Sigmoid colon (tissue), 7 donors: ENCODE data around the gene LATS1. TPM values are rescaled to one million over a fixed set of nuclear protein-coding genes. Genes with fewer than 3 reads are reported as not detected.
"Not testable (repeated sequence)": the region's sequence is repeated elsewhere in the genome, so short reads cannot be mapped to it uniquely, and the experiment has no call there.

Experiments used
- DNase-seq: peaks from one replicate; pipeline ENCODE4 v3.0.0-alpha.2; 2019
- H3K27ac ChIP-seq, 4 donors: fragments of 200-600 bp; sonication (generic); one replicate each; pipeline ENCODE4 v1.5.1; 2016 to 2019; ENCODE audit warnings: mild to moderate bottlenecking in 1 of 4
- H3K27me3 ChIP-seq, 3 donors: fragments of 200-600 bp; sonication (generic); one replicate each; pipeline ENCODE4 v1.5.1; 2019; ENCODE audit warnings: mild to moderate bottlenecking in 1 of 3
- H3K36me3 ChIP-seq, 4 donors: fragments of 200-600 bp; sonication (generic); one replicate each; pipeline ENCODE4 v1.5.1; 2016 to 2019
- H3K4me1 ChIP-seq, 4 donors: fragments of 200-600 bp; sonication (generic); one replicate each; pipeline ENCODE4 v1.5.1; 2017 to 2019
- H3K4me3 ChIP-seq, 4 donors: fragments of 200-600 bp; sonication (generic); one replicate each; pipeline ENCODE4 v1.5.1; 2017 to 2019; ENCODE audit warnings: mild to moderate bottlenecking in 2 of 4, moderate library complexity in 1 of 4
- H3K9me3 ChIP-seq, 4 donors: fragments of 200-600 bp in 3 of 4; sonication (generic) in 3 of 4; one replicate each; pipeline versions ENCODE4 v1.5.1 to v1.6.1; 2013 to 2019
- EP300 ChIP-seq, 4 donors: sonication (generic); formaldehyde crosslinking; IDR thresholded peaks; one replicate each; pipeline ENCODE4 v1.6.1; 2017; ENCODE audit warnings: antibody characterized with exemption in 4 of 4
- POLR2A ChIP-seq, 2 donors: fragments of 450-650 bp; IDR thresholded peaks; one replicate each; pipeline ENCODE4 v1.6.1; 2016; ENCODE audit warnings: antibody characterized with exemption in 2 of 2, mild to moderate bottlenecking in 2 of 2, moderate library complexity in 2 of 2
- POLR2AphosphoS5 ChIP-seq, 4 donors: sonication (generic); formaldehyde crosslinking; IDR thresholded peaks; one replicate each; pipeline ENCODE4 v1.6.1; 2017; ENCODE audit warnings: antibody characterized with exemption in 4 of 4
- WGBS, 2 donors: extraction: QIAGEN DNeasy Blood & Tissue Kit; methylation state at CpG; one replicate each; pipeline ENCODE4 v1.1.7; 2013; 5-methylcytosine and 5-hydroxymethylcytosine counted together
- intact Hi-C: fragments of 100-400 bp; cut with DNase I; formaldehyde crosslinking; loops from one replicate; pipeline ENCODE4 v1.15.1; 2023
- polyA plus RNA-seq, 3 donors: library from polyadenylated mRNA; stranded (reverse); fragments of 200-250 nt; gene quantifications; one replicate each; pipeline ENCODE4 v1.2.3, GENCODE V29; 2013
- total RNA-seq, 4 donors: library from RNA; depleted of rRNA; stranded (reverse); fragments of >200 nt; gene quantifications; one replicate each; pipeline ENCODE4 v1.1.0, GENCODE V29; 2016
- TF ChIP-seq, protein P1 (sequence below), 4 experiments: fragments of 450-650 bp in 3 of 4; fragments of 200-600 bp in 1 of 4; IDR thresholded peaks; one replicate each; pipeline ENCODE4 v1.5.1; 2016 to 2019; ENCODE audit warnings: antibody characterized with exemption in 4 of 4, mild to moderate bottlenecking in 3 of 4, moderate library complexity in 2 of 4
- donor health status: healthy with polysubstance abuse.
- donor health status: Bipolar disorder and iron deficiency.
- donor health status: healthy.

Gene LATS1
- total and polyA plus RNA-seq, 7 donors, result 3.6 to 31.6 (median 23.8) TPM

DNA sequence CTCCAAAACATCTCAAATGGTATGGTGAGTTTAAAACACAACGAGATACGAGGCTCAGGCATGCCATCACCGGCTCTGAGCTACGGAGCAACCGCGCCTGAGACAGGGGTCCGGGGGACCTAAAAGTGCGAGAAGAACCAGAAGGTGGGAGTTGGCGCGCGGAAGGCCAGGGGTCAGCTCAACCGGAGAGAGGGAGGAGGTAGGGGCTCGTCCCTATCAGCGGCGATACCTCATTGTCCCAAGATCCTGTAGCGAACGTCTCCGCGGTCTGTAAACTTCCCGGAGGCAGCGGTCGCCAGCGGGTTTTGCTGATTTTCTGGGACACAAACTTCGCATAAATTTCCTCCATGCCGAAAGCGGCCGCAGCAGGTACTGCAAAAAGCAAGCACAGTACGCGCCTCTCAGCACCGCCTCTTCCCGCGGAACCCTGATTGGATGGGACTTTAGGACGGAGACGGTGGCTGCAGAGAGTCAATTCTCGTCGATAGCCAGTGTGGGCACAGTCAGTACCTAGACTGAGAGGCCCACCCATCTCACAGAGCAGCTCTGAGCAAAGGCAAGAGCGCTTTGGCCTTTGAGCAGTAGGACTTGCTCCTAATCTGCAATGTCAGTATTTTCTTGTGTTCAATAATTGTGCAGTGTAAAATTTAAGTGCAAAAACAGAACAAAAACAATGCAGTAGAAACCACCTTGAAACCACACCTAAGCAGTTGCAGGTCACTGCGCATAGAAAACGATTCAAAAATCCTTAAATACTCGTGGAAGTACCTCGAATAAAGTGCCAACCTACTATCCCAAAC is 28.4 kb upstream of the LATS1 start, which contains the start of gene NUP43:
TSS of gene NUP43 (minus strand) at position 383 of the 800 bp plus-strand sequence. CDS start at position 349, 34 bp downstream.
- Histone ChIP-seq H3K4me3 (peak within 1 kb of the TSS; percentile 64 to 83 (median 72)), H3K27me3 (no peaks in the 10 kb centered on the region), H3K9me3 (no peaks in the 10 kb centered on the region), H3K4me1 (peaks cover 0 to 36% (median 27%) of the 10 kb centered on the region in 4 donors), H3K36me3 (peaks cover 9 to 26% (median 10%) of the 10 kb centered on the region in 4 donors), H3K27ac (peak within 1 kb of the TSS; percentile 76 to 86 (median 78))
- intact Hi-C loops, result loop anchor here (2.0 to 10.0 kb wide), 2 partner anchors 28 to 182 kb away; partner anchors contain the start of genes GINM1 and LATS1
- TF ChIP-seq EP300 (IDR thresholded peaks at IDR 0.05), result no peak
- TF ChIP-seq POLR2AphosphoS5 (IDR thresholded peaks at IDR 0.05), result peak; percentile 41 to 82 (median 72)
- TF ChIP-seq POLR2A (IDR thresholded peaks at IDR 0.05), result peak in 1 of 2 donors; percentile 9
- TF ChIP-seq, protein P1, sequence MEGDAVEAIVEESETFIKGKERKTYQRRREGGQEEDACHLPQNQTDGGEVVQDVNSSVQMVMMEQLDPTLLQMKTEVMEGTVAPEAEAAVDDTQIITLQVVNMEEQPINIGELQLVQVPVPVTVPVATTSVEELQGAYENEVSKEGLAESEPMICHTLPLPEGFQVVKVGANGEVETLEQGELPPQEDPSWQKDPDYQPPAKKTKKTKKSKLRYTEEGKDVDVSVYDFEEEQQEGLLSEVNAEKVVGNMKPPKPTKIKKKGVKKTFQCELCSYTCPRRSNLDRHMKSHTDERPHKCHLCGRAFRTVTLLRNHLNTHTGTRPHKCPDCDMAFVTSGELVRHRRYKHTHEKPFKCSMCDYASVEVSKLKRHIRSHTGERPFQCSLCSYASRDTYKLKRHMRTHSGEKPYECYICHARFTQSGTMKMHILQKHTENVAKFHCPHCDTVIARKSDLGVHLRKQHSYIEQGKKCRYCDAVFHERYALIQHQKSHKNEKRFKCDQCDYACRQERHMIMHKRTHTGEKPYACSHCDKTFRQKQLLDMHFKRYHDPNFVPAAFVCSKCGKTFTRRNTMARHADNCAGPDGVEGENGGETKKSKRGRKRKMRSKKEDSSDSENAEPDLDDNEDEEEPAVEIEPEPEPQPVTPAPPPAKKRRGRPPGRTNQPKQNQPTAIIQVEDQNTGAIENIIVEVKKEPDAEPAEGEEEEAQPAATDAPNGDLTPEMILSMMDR (IDR thresholded peaks at IDR 0.05), result peak; percentile 46 to 85 (median 68)
- peak; percentile 96 for DNase-seq
- WGBS, 2 donors, result 2 to 5% methylated on average over 41 of the region's 41 CpGs

DNA sequence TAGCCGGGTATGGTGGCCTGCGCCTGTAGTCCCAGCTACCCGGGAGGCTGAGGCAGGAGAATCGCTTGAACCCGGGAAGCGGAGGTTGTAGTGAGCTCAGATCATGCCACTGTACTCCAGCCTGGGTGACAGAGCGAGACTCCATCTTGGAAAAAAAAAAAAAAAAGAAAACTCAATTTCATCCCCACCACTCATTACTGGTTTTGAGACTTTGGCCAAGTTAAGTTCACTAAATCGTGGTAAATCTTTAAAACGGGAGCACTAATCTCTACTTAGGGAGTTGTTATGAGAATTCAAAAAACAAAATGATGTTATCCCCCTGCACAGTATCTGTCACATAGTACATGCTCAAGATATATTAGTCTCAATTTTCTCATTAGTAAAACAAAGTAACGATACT is 27.4 kb upstream of the LATS1 start:
- not testable (repeated sequence) for DNase-seq, H3K9me3 ChIP-seq, H3K27me3 ChIP-seq, H3K27ac ChIP-seq
- H3K4me3 ChIP-seq, result peak overlapping the region in 3 of 4 donors; percentile 66 to 83 (median 77)
- intact Hi-C loops, result loop anchor here (10.0 kb wide), 1 partner anchor 180 kb away; the partner anchor contains the start of gene GINM1
- H3K36me3 ChIP-seq, result peaks cover 9 to 37% (median 13%) of the 10 kb centered on the region in 4 donors
- peaks cover 0 to 26% (median 16%) of the 10 kb centered on the region in 4 donors for H3K4me1 ChIP-seq
- 62 to 88% methylated on average over 10 of the region's 10 CpGs for WGBS, 2 donors

DNA sequence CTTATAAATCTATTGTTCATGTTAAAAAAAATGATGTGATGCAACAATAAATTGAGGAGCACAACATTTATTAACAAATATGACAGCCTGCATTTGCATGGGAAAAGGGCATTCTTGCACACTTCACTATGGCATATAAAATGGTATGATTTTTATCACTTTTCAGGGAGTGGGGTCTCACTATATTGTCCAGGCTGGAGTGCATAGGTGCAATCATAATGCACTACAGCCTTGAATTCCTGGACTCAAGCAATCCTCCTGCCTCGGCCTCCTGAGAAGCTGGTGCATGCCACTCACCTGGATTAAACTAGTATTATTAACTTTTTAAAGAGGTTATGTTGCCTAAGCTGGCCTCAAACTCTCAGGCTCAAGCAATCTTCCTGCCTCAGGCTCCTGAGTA is 17.0 kb upstream of the LATS1 start:
- DNase-seq, result no peak
- TF ChIP-seq, protein P1 (IDR thresholded peaks at IDR 0.05), result no peak
- Histone ChIP-seq H3K4me3 (no peak overlapping the region), H3K27me3 (no peaks in the 10 kb centered on the region), H3K27ac (no peak overlapping the region), H3K36me3 (peaks cover 10 to 98% (median 28%) of the 10 kb centered on the region in 4 donors), H3K4me1 (no peaks in the 10 kb centered on the region), H3K9me3 (no peaks in the 10 kb centered on the region)
- 98% methylated on average over 1 of the region's 1 CpG for WGBS, 2 donors
- intact Hi-C loops, result no loop called here

DNA sequence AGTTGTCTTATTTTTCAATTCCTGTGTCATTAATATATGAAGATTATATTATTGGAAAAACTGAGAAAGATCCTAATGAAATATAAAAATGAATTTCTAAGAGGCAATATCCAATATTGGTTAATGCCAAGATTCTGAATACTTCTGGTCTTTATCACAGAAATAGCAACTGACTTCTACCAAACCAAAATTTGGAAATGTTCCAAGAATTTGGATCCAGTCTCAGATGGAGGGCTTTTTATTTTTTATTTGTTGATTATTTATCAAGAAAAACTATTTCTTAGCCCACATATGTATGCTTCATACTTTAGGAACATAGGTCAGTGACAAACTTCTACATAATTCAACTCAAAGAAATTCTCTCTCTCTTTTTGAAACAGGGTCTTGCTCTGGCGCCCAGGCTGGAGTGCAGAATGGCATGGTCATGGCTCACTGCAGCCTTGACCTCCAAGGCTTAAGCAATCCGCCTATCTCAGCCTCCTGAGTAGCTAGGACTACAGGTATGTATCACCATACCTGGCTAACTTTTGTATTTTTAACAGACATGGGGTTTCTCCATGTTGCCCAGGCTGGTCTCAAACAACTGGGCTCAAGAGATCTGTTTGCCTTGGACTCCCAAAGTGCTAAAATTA is 15.3 kb upstream of the LATS1 start:
- no peak overlapping the region for H3K4me3 ChIP-seq
- DNase-seq, result no peak
- WGBS, 2 donors, result 97% methylated on average over 2 of the region's 2 CpGs
- intact Hi-C loops, result no loop called here
- peaks cover 19 to 98% (median 27%) of the 10 kb centered on the region in 4 donors for H3K36me3 ChIP-seq
- H3K27me3 ChIP-seq, result no peaks in the 10 kb centered on the region
- no peaks in the 10 kb centered on the region for H3K9me3 ChIP-seq
- H3K4me1 ChIP-seq, result no peaks in the 10 kb centered on the region
- no peak overlapping the region for H3K27ac ChIP-seq
- TF ChIP-seq, protein P1 (IDR thresholded peaks at IDR 0.05), result no peak
- TF ChIP-seq EP300 (IDR thresholded peaks at IDR 0.05) (no peak), POLR2AphosphoS5 (IDR thresholded peaks at IDR 0.05) (no peak)

DNA sequence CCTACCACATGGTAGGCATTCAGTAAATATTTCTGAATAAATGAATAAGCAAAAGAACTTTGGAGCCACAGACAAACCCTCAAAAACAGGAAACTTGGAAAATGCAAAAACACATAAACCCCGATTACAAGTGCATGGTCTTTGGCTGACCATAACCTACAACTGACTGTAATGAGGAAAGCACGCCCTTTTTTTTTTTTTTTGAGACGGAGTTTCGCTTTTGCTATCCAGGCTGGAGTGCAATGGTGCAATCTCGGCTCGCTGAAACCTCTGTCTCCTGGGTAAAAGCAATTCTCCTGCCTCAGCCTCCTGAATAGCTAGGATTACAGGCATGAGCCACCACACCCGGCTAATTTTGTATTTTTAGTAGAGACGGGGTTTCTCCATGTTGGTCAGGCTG is 11.9 kb upstream of the LATS1 start:
- Histone ChIP-seq H3K27ac (no peak overlapping the region), H3K4me3 (no peak overlapping the region), H3K4me1 (no peaks in the 10 kb centered on the region), H3K27me3 (no peaks in the 10 kb centered on the region), H3K36me3 (peaks cover 14 to 98% (median 31%) of the 10 kb centered on the region in 4 donors), H3K9me3 (no peaks in the 10 kb centered on the region)
- intact Hi-C loops, result no loop called here
- no peak for DNase-seq
- TF ChIP-seq POLR2AphosphoS5 (IDR thresholded peaks at IDR 0.05) (no peak), EP300 (IDR thresholded peaks at IDR 0.05) (no peak), POLR2A (IDR thresholded peaks at IDR 0.05) (no peak)
- TF ChIP-seq, protein P1 (IDR thresholded peaks at IDR 0.05), result no peak
- WGBS, 2 donors, result 91 to 95% methylated on average over 8 of the region's 8 CpGs
